CD4-positive, alpha-beta T cell treated with Interleukin-17A for 1 hour (primary cell): ENCODE measurements around the gene LCE1C.

Experiments
- DNase-seq: peaks from one replicate; pipeline ENCODE4 v3.0.0-alpha.2; 2020

The LCE1C gene

GRCh38 chr1:152759453-152760173 is 46.8 kb downstream of the LCE1C start:
- no peak for DNase-seq

- DNase-seq = no peak
Measured at GRCh38 chr1:152758636-152759035, 47.8 kb downstream of the LCE1C start.

DNA sequence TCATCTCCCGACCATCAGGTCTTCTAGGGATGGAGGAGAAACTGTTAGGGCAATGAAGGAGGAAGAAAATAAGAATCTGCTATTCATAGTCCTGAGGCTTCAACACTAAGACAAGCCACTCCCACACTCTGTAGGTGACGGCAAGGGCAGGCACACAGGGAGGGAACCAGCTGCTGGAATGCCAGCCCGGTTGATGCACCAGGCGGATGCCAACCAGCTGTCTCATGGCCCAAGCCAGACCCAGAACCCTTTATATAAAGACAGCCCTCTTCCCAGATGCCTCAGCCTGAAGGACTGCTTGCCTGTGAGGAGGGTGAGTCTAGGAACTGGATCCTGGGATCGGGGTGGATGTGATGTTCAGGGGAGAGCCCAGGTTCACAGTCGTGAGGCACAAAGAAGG is 48.7 kb downstream of the LCE1C start, which contains the start of gene KPRP:
KPRP (plus strand) TSS at position 279 of the 400 bp plus-strand sequence. CDS start 1,564 bp downstream, outside the sequence.
- DNase-seq = no peak

DNA sequence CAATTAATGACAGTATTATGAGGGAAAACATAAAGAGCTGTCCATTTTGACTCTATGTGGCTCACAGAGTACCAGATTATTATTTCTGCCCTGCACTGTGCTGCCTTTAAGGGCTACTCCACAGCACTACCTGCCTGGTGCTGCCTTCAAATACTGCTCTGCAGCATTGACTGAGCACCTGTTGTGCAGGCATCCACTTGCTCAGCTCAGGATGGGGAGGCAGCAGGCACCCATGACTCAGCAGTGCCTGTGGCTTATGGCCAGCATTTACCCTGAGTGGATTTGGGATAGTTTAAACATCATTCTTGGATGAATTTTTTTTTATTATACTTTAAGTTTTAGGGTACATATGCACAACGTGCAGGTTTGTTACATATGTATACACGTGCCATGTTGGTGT is 49.6 kb downstream of the LCE1C start:
- DNase-seq = no peak
